ENCODE measurements around the gene ELOVL2.

ELOVL2 gene

GRCh38 chr6:11028959-11029358 lies 15.1 kb downstream of the ELOVL2 start:
- no peak for TF ChIP-seq CTCF (IDR thresholded peaks at IDR 0.05)

GRCh38 chr6:11027565-11028110 lies 16.5 kb downstream of the ELOVL2 start:
- Histone ChIP-seq H3K27me3 (peaks cover 91% of the 10 kb centered on the region), H3K36me3 (no peaks in the 10 kb centered on the region), H3K4me1 (ENCODE audit: control insufficient read depth in 1 of 2, insufficient read depth in 1 of 2, low read depth in 1 of 2, low read length in 1 of 2) (no peaks in the 10 kb centered on the region), H3K4me3 (ENCODE audit: low read depth in 1 of 2, low read length in 1 of 2) (no peak overlapping the region), H3K27ac (no peak overlapping the region), H3K9me3 (no peaks in the 10 kb centered on the region)
- no peak for TF ChIP-seq CTCF (IDR thresholded peaks at IDR 0.05)

More at GRCh38 chr6:11028959-11029358, 15.1 kb downstream of the ELOVL2 start:
- Histone ChIP-seq H3K27ac (no peak overlapping the region), H3K4me3 (ENCODE audit: low read depth in 1 of 2, low read length in 1 of 2) (no peak overlapping the region), H3K36me3 (no peaks in the 10 kb centered on the region), H3K9me3 (no peaks in the 10 kb centered on the region), H3K4me1 (ENCODE audit: control insufficient read depth in 1 of 2, insufficient read depth in 1 of 2, low read depth in 1 of 2, low read length in 1 of 2) (no peaks in the 10 kb centered on the region), H3K27me3 (peaks cover 94% of the 10 kb centered on the region)

- no peak for TF ChIP-seq CTCF (IDR thresholded peaks at IDR 0.05)
- Histone ChIP-seq H3K9me3 (no peaks in the 10 kb centered on the region), H3K36me3 (no peaks in the 10 kb centered on the region), H3K4me1 (ENCODE audit: control insufficient read depth in 1 of 2, insufficient read depth in 1 of 2, low read depth in 1 of 2, low read length in 1 of 2) (no peaks in the 10 kb centered on the region), H3K4me3 (ENCODE audit: low read depth in 1 of 2, low read length in 1 of 2) (no peak overlapping the region), H3K27me3 (peaks cover 87% of the 10 kb centered on the region), H3K27ac (no peak overlapping the region)
Measured at GRCh38 chr6:11025921-11026635, 18.0 kb downstream of the ELOVL2 start.

GRCh38 chr6:11025130-11025529 lies 19.0 kb downstream of the ELOVL2 start:
- Histone ChIP-seq H3K27me3 (peaks cover 88% of the 10 kb centered on the region), H3K36me3 (no peaks in the 10 kb centered on the region), H3K27ac (no peak overlapping the region), H3K4me1 (ENCODE audit: control insufficient read depth in 1 of 2, insufficient read depth in 1 of 2, low read depth in 1 of 2, low read length in 1 of 2) (no peaks in the 10 kb centered on the region), H3K4me3 (ENCODE audit: low read depth in 1 of 2, low read length in 1 of 2) (no peak overlapping the region), H3K9me3 (no peaks in the 10 kb centered on the region)
- no peak for TF ChIP-seq CTCF (IDR thresholded peaks at IDR 0.05)

- H3K4me1 ChIP-seq (ENCODE audit: control insufficient read depth in 1 of 2, insufficient read depth in 1 of 2, low read depth in 1 of 2, low read length in 1 of 2), result no peaks in the 10 kb centered on the region
Measured at GRCh38 chr6:11023032-11023431, 21.1 kb downstream of the ELOVL2 start.

More at GRCh38 chr6:11023032-11023431, 21.1 kb downstream of the ELOVL2 start:
- Histone ChIP-seq H3K27ac (no peak overlapping the region), H3K27me3 (peaks cover 74% of the 10 kb centered on the region), H3K36me3 (no peaks in the 10 kb centered on the region), H3K9me3 (no peaks in the 10 kb centered on the region), H3K4me3 (ENCODE audit: low read depth in 1 of 2, low read length in 1 of 2) (no peak overlapping the region)
- TF ChIP-seq CTCF (IDR thresholded peaks at IDR 0.05), result no peak

Measured in neutrophil (primary cell).